Endothelial cell of umbilical vein (primary cell): ENCODE measurements around the gene NANOGP8. TPM values are rescaled to one million over a fixed set of nuclear protein-coding genes. Genes with fewer than 3 reads are reported as not detected.

Experiments used
- BruUV-seq: library from RNA; stranded (reverse); fragments of 400-500 nt; replicated peaks from 2 replicates; lab custom pipeline; 2021; lab: Mats Ljungman, UMichigan
- CTCF ChIA-PET: fragments of 300-600, 350-600 bp; sonication (Branson Sonifier 250); formaldehyde crosslinking; loops from one replicate; lab custom pipeline; 2021; ENCODE audit warnings: antibody characterized with exemption, inconsistent platforms; lab: Charles Lee
- POLR2A ChIA-PET: fragments of 300-600, 350-600 bp; sonication (Branson Sonifier 250); formaldehyde crosslinking; loops from one replicate; lab custom pipeline; 2021; ENCODE audit warnings: antibody characterized with exemption, inconsistent platforms; lab: Charles Lee
- DNase-seq: peaks from one replicate; pipeline ENCODE4 v3.0.0-alpha.2; 2011; ENCODE audit warnings: low read depth, low spot score
- FAIRE-seq: peaks from 2 replicates; lab custom pipeline; 2011; peaks lifted over from hg19 to GRCh38; lab: Jason Lieb, UNC
- H2AFZ ChIP-seq: 2 replicates; pipeline ENCODE4 v1.6.0; 2012; ENCODE audit warnings: low read depth, low read length, control low read depth, inconsistent platforms
- H3K27ac ChIP-seq: 2 replicates; pipeline ENCODE4 v1.5.1; 2011; ENCODE audit warnings: low read depth, mild to moderate bottlenecking, control low read depth, low read length, moderate library complexity; ENCODE audit not compliant: insufficient read depth
- H3K27me3 ChIP-seq, 2 experiments: 2 replicates each; pipeline versions ENCODE4 v1.6.0 to v1.6.1; 2011; ENCODE audit warnings: low read length in 2 of 2, mixed read lengths in 1 of 2; ENCODE audit not compliant: control insufficient read depth in 2 of 2, insufficient read depth in 2 of 2
- H3K36me3 ChIP-seq, 2 experiments: 2 replicates in 1 of 2; 3 replicates in 1 of 2; pipeline ENCODE4 v1.5.1; 2011; ENCODE audit warnings: low read length in 2 of 2, mild to moderate bottlenecking in 1 of 2, moderate library complexity in 1 of 2; ENCODE audit not compliant: control insufficient read depth in 2 of 2, insufficient read depth in 2 of 2; ENCODE audit errors: extremely low read depth in 1 of 2
- H3K4me1 ChIP-seq: 3 replicates; pipeline ENCODE4 v1.5.1; 2011; ENCODE audit warnings: mild to moderate bottlenecking, low read length; ENCODE audit not compliant: control insufficient read depth, insufficient read depth; ENCODE audit errors: extremely low read depth
- H3K4me2 ChIP-seq: 2 replicates; pipeline ENCODE4 v1.6.1; 2011; ENCODE audit warnings: low read length, control low read depth, mixed read lengths; ENCODE audit not compliant: insufficient read depth
- H3K4me3 ChIP-seq, 3 experiments: fragments of 200-600 bp in 1 of 3; sonication (generic), shearing (Covaris generic) in 1 of 3; replicated peaks in 1 of 3; 2 replicates each; pipeline ENCODE4 v1.5.1; 2011 to 2016; ENCODE audit warnings: control low read depth in 3 of 3, low read length in 3 of 3, mild to moderate bottlenecking in 2 of 3, inconsistent platforms in 1 of 3, low read depth in 1 of 3, moderate library complexity in 1 of 3; ENCODE audit not compliant: insufficient read depth in 1 of 3
- H3K79me2 ChIP-seq: 2 replicates; pipeline ENCODE4 v1.6.0; 2012; ENCODE audit warnings: low read length, inconsistent platforms; ENCODE audit not compliant: control insufficient read depth, insufficient read depth
- H3K9ac ChIP-seq: replicated peaks from 2 replicates; pipeline ENCODE3; 2011; ENCODE audit warnings: low read length, control low read depth; ENCODE audit not compliant: insufficient read depth; ENCODE audit errors: extremely low read depth
- H3K9me1 ChIP-seq: replicated peaks from 3 replicates; pipeline ENCODE4 v1.6.0; 2011; ENCODE audit warnings: mild to moderate bottlenecking, low read length; ENCODE audit not compliant: control insufficient read depth, insufficient read depth; ENCODE audit errors: extremely low read depth
- H3K9me3 ChIP-seq: replicated peaks from 2 replicates; pipeline ENCODE4 v1.5.1; 2012; ENCODE audit warnings: low read length, inconsistent platforms; ENCODE audit not compliant: control insufficient read depth, insufficient read depth
- H4K20me1 ChIP-seq: replicated peaks from 2 replicates; pipeline ENCODE3; 2011; ENCODE audit warnings: mild to moderate bottlenecking, low read length; ENCODE audit not compliant: control insufficient read depth, insufficient read depth; ENCODE audit errors: extremely low read depth
- CTCF ChIP-seq, 2 donors: IDR thresholded peaks; 1 replicate in 1 of 2; 2 replicates in 1 of 2; pipeline ENCODE4 v1.5.1; 2011; ENCODE audit warnings: low read length in 2 of 2, mild to moderate bottlenecking in 2 of 2, moderate library complexity in 2 of 2, control low read depth in 1 of 2, inconsistent platforms in 1 of 2, low read depth in 1 of 2; ENCODE audit not compliant: insufficient read depth in 1 of 2; ENCODE audit errors: extremely low read depth in 1 of 2
- EZH2 ChIP-seq: IDR thresholded peaks from 2 replicates; pipeline ENCODE4 v1.6.1; 2012; ENCODE audit warnings: borderline replicate concordance, low read depth, mild to moderate bottlenecking, moderate library complexity, low read length, inconsistent platforms; ENCODE audit not compliant: severe bottlenecking
- FOS ChIP-seq: IDR thresholded peaks from 2 replicates; pipeline ENCODE4 v1.6.1; 2011; ENCODE audit warnings: mild to moderate bottlenecking, low read length, moderate library complexity, borderline replicate concordance; ENCODE audit not compliant: insufficient read depth
- GATA2 ChIP-seq: IDR thresholded peaks from 2 replicates; pipeline ENCODE4 v1.7.0; 2011; ENCODE audit warnings: low read depth, mild to moderate bottlenecking, moderate library complexity, mixed read lengths, low read length; ENCODE audit not compliant: insufficient read length, insufficient read depth
- JUN ChIP-seq: IDR thresholded peaks from 2 replicates; pipeline ENCODE4 v1.6.1; 2011; ENCODE audit warnings: borderline replicate concordance, low read depth; ENCODE audit not compliant: insufficient read length, insufficient read depth
- MAX ChIP-seq: IDR thresholded peaks from 2 replicates; pipeline ENCODE4 v1.6.1; 2011; ENCODE audit not compliant: insufficient read depth, insufficient read length
- MYC ChIP-seq: IDR thresholded peaks from one replicate; pipeline ENCODE4 v1.6.1; 2011; ENCODE audit warnings: mild to moderate bottlenecking, low read depth, low read length
- POLR2A ChIP-seq: IDR thresholded peaks from 2 replicates; pipeline ENCODE4 v1.6.1; 2012; ENCODE audit warnings: low read depth, mild to moderate bottlenecking, control low read depth, low read length
- POLR2AphosphoS5 ChIP-seq: IDR thresholded peaks from 2 replicates; pipeline ENCODE4 v1.6.1; 2012; ENCODE audit warnings: low read depth, mild to moderate bottlenecking, control low read depth, low read length, moderate library complexity; ENCODE audit not compliant: insufficient read depth
- dilution Hi-C: fragments of 300-500 bp; cut with MboI; formaldehyde crosslinking; loops from one replicate; pipeline ENCODE4 v1.15.0; 2019; ENCODE audit warnings: low sequenced_read_pairs; ENCODE audit not compliant: extremely low pct_ligation_motif_present
- intact Hi-C: fragments of 100-400 bp; cut with micrococcal nuclease; formaldehyde crosslinking; loops from one replicate; pipeline ENCODE4 v1.10.0; 2022
- polyA plus RNA-seq, 4 experiments: library from polyadenylated mRNA; depleted of rRNA in 3 of 4; stranded (reverse) in 3 of 4; unstranded in 1 of 4; fragments of >200 nt; gene quantifications; 2 replicates each; pipeline versions ENCODE4 v1.2.1 to v1.2.3, GENCODE V29; 2011 to 2012; ENCODE audit warnings: missing spikeins in 1 of 4
- total RNA-seq: library from RNA; stranded (reverse); gene quantifications from 2 replicates; pipeline ENCODE4 v1.2.3, GENCODE V29; 2021

Gene NANOGP8
- total and polyA plus RNA-seq, 2 donors (not counting 3 experiments of a cell fraction or from before 2014, with no cell fraction given) = not detected

GRCh38 chr15:35126236-35126635 lies 41.1 kb upstream of the NANOGP8 start:
- Histone ChIP-seq H3K36me3 (no peaks in the 10 kb centered on the region), H3K27ac (no peak overlapping the region)
- dilution Hi-C loops = no loop called here

GRCh38 chr15:35123743-35124142 lies 38.6 kb upstream of the NANOGP8 start:
- H3K27ac ChIP-seq = no peak overlapping the region
- ChIA-PET POLR2A (no interaction called here), CTCF (no interaction called here)
- TF ChIP-seq CTCF (IDR thresholded peaks at IDR 0.05; ENCODE audit: extremely low read depth in 1 of 2, insufficient read depth in 1 of 2, low read depth in 1 of 2, low read length in 2 of 2) (no peak), POLR2A (no peak), MYC (no peak), MAX (no peak), EZH2 (no peak)
- dilution Hi-C loops = no loop called here
- H3K27me3 ChIP-seq = no peaks in the 10 kb centered on the region
- no peak overlapping the region for H3K4me2 ChIP-seq
- intact Hi-C loops = no loop called here
- H3K36me3 ChIP-seq = no peaks in the 10 kb centered on the region
- BruUV-seq = no TSS peak
- no peak overlapping the region for H3K9ac ChIP-seq
- DNase-seq (no peak), FAIRE-seq (no peak)
- no peaks in the 10 kb centered on the region for H4K20me1 ChIP-seq
- H3K79me2 ChIP-seq = no peaks in the 10 kb centered on the region
- no peak overlapping the region for H3K4me3 ChIP-seq
- no peaks in the 10 kb centered on the region for H3K9me3 ChIP-seq
- H3K4me1 ChIP-seq = no peaks in the 10 kb centered on the region
- H3K9me1 ChIP-seq = no peaks in the 10 kb centered on the region
- H2AFZ ChIP-seq = no peak overlapping the region

More at GRCh38 chr15:35126236-35126635, 41.1 kb upstream of the NANOGP8 start:
- H3K4me2 ChIP-seq = no peak overlapping the region
- FAIRE-seq (no peak), DNase-seq (no peak)
- POLR2A ChIA-PET = no interaction called here
- no peak overlapping the region for H3K9ac ChIP-seq
- H3K9me1 ChIP-seq = no peaks in the 10 kb centered on the region
- no peaks in the 10 kb centered on the region for H4K20me1 ChIP-seq
- intact Hi-C loops = no loop called here
- no peak overlapping the region for H3K4me3 ChIP-seq
- TF ChIP-seq EZH2 = no peak
- TF ChIP-seq POLR2AphosphoS5 = no peak
- TF ChIP-seq POLR2A = no peak
- no peak for TF ChIP-seq MYC
- TF ChIP-seq GATA2 = no peak
- TF ChIP-seq JUN = no peak
- TF ChIP-seq FOS = no peak
- H2AFZ ChIP-seq = no peak overlapping the region
- no peaks in the 10 kb centered on the region for H3K4me1 ChIP-seq
- H3K27me3 ChIP-seq = peaks cover 0 to 2% of the 10 kb centered on the region in 2 experiments
- no peaks in the 10 kb centered on the region for H3K9me3 ChIP-seq
- BruUV-seq = no TSS peak
- no peaks in the 10 kb centered on the region for H3K79me2 ChIP-seq
- CTCF ChIA-PET = no interaction called here
